ENCODE measurements around the gene BBS9. TPM values are rescaled to one million over a fixed set of nuclear protein-coding genes. Genes with fewer than 3 reads are reported as not detected.

BBS9 gene
- total RNA-seq, 1 donor from 2014 or later: 31.2 TPM

DNA sequence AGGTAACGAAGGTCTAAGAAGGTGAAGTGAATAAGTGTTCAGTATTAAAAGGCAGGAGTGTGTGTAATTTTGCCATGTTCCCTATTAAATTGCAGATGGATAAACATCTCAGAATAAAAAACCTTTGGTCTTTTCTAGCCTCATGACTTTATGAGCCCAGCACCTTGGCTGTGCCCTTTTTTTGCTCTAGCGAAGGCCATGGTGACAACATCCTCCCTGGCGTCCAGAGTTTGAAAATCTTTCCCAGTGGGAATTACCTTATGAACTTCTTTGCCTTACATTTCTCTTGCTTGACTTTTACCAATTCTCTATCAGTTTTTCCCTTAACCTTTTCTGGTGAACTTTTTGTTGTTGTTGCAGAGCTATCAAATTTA lies 407.7 kb downstream of the BBS9 start:
- Histone ChIP-seq H3K27ac (no peak overlapping the region), H3K27me3 (no peaks in the 10 kb centered on the region), H3K4me1 (no peaks in the 10 kb centered on the region), H3K4me3 (no peak overlapping the region), H3K36me3 (no peaks in the 10 kb centered on the region), H3K9me3 (no peaks in the 10 kb centered on the region)
- DNase-seq (ENCODE audit: extremely low spot score in 2 of 2): no peak
- intact Hi-C loops (cut with DNase I): no loop called here
- TF ChIP-seq POLR2AphosphoS5 (IDR thresholded peaks at IDR 0.05; ENCODE audit: insufficient read depth in 1 of 2, low read depth in 1 of 2) (no peak), POLR2A (IDR thresholded peaks at IDR 0.05) (no peak)
- TF ChIP-seq, protein P1, sequence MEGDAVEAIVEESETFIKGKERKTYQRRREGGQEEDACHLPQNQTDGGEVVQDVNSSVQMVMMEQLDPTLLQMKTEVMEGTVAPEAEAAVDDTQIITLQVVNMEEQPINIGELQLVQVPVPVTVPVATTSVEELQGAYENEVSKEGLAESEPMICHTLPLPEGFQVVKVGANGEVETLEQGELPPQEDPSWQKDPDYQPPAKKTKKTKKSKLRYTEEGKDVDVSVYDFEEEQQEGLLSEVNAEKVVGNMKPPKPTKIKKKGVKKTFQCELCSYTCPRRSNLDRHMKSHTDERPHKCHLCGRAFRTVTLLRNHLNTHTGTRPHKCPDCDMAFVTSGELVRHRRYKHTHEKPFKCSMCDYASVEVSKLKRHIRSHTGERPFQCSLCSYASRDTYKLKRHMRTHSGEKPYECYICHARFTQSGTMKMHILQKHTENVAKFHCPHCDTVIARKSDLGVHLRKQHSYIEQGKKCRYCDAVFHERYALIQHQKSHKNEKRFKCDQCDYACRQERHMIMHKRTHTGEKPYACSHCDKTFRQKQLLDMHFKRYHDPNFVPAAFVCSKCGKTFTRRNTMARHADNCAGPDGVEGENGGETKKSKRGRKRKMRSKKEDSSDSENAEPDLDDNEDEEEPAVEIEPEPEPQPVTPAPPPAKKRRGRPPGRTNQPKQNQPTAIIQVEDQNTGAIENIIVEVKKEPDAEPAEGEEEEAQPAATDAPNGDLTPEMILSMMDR (IDR thresholded peaks at IDR 0.05): no peak

DNA sequence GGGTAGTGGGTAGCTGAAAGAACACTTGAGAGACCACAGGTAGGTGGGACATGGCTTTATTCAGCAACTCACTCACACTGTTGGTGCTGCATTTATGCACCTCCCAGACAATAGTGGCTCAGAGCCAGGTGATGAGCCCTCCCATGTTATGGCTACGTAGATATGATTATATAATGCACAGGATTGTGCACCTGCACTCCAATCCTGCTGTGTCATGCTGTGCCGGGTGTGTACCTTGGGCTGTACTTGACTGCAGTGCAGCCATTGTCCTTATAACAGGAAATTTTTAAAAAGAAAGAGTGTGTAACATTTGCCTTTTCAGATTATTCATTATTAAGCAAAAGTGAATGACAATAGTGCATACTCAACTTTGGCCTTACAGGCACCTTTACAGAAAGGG lies 409.8 kb downstream of the BBS9 start:
- TF ChIP-seq POLR2AphosphoS5 (IDR thresholded peaks at IDR 0.05; ENCODE audit: insufficient read depth in 1 of 2, low read depth in 1 of 2) (no peak), POLR2A (IDR thresholded peaks at IDR 0.05) (no peak)
- TF ChIP-seq, protein P1 (IDR thresholded peaks at IDR 0.05): no peak
- H3K4me1 ChIP-seq: no peaks in the 10 kb centered on the region
- intact Hi-C loops (cut with DNase I): no loop called here

GRCh38 chr7:33539659-33540400 lies 410.5 kb downstream of the BBS9 start:
- Histone ChIP-seq H3K9me3 (no peaks in the 10 kb centered on the region), H3K36me3 (no peaks in the 10 kb centered on the region), H3K27ac (no peak overlapping the region), H3K4me1 (no peaks in the 10 kb centered on the region), H3K4me3 (no peak overlapping the region), H3K27me3 (no peaks in the 10 kb centered on the region)
- intact Hi-C loops (cut with DNase I): no loop called here
- TF ChIP-seq POLR2AphosphoS5 (IDR thresholded peaks at IDR 0.05; ENCODE audit: insufficient read depth in 1 of 2, low read depth in 1 of 2) (no peak), POLR2A (IDR thresholded peaks at IDR 0.05) (no peak)
- TF ChIP-seq, protein P1 (IDR thresholded peaks at IDR 0.05): no peak
- no peak for DNase-seq (ENCODE audit: extremely low spot score in 2 of 2)

More for the DNA sequence above, 409.8 kb downstream of the BBS9 start:
- Histone ChIP-seq H3K27me3 (no peaks in the 10 kb centered on the region), H3K36me3 (no peaks in the 10 kb centered on the region), H3K27ac (no peak overlapping the region), H3K4me3 (no peak overlapping the region), H3K9me3 (no peaks in the 10 kb centered on the region)
- DNase-seq (ENCODE audit: extremely low spot score in 2 of 2): no peak

DNA sequence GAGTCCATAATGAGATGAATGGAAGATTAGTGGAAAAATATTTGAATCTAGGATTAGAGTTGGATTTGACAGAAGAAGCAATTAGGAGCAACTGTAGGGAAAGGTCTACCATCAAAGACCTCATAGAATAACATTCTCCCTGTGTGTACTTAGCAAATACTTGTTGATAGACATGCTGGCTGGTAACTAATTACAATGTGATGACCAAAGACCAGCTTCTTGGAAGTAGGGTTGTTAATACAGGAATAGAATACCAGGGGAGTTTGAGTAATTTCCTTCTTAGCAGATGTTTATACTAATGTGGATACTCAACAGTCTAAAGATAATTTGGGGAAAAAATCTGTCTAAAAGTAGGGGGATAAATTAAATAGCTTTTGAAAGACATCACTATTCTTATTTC lies 418.5 kb downstream of the BBS9 start:
- no peaks in the 10 kb centered on the region for H3K36me3 ChIP-seq
- DNase-seq (ENCODE audit: extremely low spot score in 2 of 2): no peak
- no peak overlapping the region for H3K27ac ChIP-seq
- no peak overlapping the region for H3K4me3 ChIP-seq
- H3K27me3 ChIP-seq: no peaks in the 10 kb centered on the region
- intact Hi-C loops (cut with DNase I): no loop called here
- TF ChIP-seq, protein P1 (IDR thresholded peaks at IDR 0.05): no peak
- no peak for TF ChIP-seq POLR2AphosphoS5 (IDR thresholded peaks at IDR 0.05; ENCODE audit: insufficient read depth in 1 of 2, low read depth in 1 of 2)
- TF ChIP-seq POLR2A (IDR thresholded peaks at IDR 0.05): no peak
- H3K4me1 ChIP-seq: no peaks in the 10 kb centered on the region
- no peaks in the 10 kb centered on the region for H3K9me3 ChIP-seq

GRCh38 chr7:33550363-33550762 lies 421.0 kb downstream of the BBS9 start:
- intact Hi-C loops (cut with DNase I): no loop called here
- H3K4me3 ChIP-seq: no peak overlapping the region
- no peak for DNase-seq (ENCODE audit: extremely low spot score in 2 of 2)
- H3K4me1 ChIP-seq: no peaks in the 10 kb centered on the region
- H3K9me3 ChIP-seq: no peaks in the 10 kb centered on the region
- H3K27me3 ChIP-seq: no peaks in the 10 kb centered on the region
- H3K36me3 ChIP-seq: no peaks in the 10 kb centered on the region
- TF ChIP-seq POLR2A (IDR thresholded peaks at IDR 0.05): no peak
- TF ChIP-seq POLR2AphosphoS5 (IDR thresholded peaks at IDR 0.05; ENCODE audit: insufficient read depth in 1 of 2, low read depth in 1 of 2): no peak
- TF ChIP-seq, protein P1 (IDR thresholded peaks at IDR 0.05): no peak
- H3K27ac ChIP-seq: no peak overlapping the region
